NCI-H1436 treated with DMSO at 0.1 percent for 48 hours (cell line): ENCODE data around the gene TIPRL.
"Not testable (repeated sequence)": the region's sequence is repeated elsewhere in the genome, so short reads cannot be mapped to it uniquely, and the experiment has no call there.

ENCODE experiments used
- DNase-seq: peaks from one replicate; lab custom pipeline; 2025; lab: John Stamatoyannopoulos, UW

The TIPRL gene

DNA sequence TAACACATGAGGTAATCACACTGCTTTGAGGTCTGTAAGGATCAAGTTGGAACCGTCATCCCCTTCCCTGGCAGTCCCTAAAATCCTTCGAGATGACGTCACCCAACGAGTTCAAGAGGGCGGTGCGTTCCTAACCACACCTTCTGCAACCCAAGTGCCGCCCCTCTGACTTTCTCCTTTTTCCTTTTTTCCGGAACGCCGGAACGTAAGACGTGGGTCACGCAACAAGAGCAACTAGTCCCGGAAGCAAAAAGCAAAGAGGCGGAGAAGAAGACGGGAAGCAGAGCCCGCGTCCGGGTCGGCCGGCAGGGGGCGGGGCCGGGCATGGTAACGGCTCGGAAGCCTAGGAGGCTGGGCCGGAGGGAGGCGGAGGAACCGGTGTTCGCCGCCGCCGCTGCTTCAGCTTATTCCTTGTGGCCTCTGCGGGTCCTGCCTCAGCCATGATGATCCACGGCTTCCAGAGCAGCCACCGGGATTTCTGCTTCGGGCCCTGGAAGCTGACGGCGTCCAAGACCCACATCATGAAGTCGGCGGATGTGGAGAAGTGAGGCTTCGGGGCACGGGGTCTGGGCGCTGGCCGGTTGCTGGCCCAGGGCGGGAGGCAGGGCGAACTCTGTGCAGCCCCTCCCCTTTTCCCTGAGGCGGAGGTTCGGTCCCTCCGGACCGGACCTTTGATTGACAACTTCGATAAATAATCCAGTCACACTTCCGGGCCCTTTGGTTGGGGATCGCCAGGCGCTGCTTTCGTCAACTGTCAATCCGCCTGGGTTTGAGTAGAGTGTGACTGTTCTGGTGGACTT is at the start of gene TIPRL:
Gene TIPRL (plus strand): TSS at position 325 of the 800 bp plus-strand sequence. CDS start 116 bp downstream, at position 441.
- DNase-seq, result peak; percentile 82

DNA sequence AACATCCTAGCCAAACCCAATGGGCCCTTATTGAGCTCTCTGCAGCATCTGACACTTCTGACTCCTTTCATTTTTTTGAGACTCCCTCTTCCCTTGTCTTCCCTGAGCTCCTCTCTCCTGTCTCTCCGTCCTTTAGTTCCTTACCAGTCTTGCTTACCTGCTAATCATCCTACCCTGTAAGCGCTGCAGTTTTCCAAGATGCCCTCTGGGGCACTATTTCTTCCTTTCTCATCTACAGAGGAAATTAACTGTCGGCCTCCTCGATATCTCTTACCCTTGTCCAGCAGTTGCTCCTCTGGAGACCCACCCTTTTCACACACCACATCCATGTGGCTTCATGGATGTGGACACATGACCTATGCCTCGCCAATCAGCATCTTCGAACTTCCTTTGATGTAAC is 48.8 kb upstream of the TIPRL start:
- no peak for DNase-seq

DNA sequence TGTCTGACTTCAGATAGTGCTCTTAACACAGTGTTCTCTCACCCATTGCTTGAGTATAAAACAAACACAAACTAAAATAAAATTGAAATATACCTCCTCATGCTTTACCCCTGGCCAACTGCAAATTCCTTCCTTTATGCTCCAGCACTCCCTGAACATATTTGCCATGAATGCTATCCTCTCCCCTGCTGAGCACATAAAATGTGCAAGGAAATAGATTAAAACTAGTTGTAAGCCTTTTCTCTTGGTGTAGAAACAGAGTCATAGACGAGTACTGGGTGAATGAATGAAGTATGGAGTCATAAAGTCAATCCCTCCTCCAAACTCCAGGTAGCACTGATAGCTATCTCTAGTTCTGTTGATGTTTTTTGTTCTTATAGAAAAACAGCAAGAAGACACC is 44.6 kb upstream of the TIPRL start:
- no peak for DNase-seq

DNA sequence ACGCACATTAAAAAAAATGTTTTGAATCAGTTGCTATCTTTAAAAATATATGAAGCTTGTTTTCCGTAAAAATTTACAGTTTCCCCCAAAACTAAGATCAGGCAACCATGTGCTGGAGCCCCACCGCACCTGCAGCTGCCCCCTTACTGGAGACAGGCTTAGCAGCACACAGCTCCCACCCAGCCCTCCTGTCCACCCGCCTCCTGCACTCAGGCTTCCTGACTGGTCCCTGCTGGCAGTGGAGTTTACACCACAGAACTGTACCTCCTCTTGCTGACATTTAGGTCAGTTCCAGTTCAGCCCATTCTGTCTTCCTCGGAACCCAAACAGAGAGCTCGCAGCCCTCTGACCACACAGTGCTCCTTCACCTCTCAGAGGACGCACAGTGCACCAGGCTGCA is 44.1 kb upstream of the TIPRL start:
- DNase-seq, result no peak

DNA sequence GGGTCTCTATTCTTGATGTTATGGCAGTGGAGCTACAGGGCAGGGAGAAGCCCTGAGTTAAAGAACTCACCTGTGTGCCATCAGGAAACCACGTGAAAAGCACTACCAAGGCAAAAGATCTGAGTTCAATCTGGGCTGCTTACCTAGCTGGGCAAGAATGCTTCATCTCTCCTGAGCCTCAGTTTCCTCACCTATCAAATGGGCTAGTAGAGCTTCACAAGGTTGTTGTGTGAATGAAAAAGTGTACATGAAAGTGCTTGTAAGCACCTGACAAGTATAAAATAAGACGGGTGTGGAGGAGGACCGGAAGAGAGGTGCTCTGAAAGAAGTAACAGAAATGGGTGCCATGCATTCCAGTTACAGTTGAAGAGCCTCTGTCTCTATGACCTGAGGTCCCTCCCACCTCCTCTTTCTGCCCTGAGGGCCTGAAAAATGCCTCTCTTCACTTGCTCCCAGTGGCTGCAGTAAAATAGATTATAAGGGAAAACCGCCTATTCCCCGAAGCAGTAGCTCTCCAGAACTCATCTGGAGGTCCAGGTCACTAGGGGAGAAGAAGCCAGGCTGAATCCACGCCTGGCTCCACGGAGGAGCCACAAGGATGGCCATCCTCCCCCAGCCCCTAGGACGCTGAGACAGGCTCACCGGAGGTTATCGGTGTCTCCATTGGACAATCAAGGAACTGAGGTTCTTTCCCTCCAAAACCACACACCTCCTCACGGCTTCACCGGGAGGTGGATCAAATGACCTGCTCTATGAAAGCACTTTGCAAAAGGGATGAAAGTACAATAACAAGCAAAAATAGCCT is 43.4 kb upstream of the TIPRL start:
- DNase-seq, result no peak

DNA sequence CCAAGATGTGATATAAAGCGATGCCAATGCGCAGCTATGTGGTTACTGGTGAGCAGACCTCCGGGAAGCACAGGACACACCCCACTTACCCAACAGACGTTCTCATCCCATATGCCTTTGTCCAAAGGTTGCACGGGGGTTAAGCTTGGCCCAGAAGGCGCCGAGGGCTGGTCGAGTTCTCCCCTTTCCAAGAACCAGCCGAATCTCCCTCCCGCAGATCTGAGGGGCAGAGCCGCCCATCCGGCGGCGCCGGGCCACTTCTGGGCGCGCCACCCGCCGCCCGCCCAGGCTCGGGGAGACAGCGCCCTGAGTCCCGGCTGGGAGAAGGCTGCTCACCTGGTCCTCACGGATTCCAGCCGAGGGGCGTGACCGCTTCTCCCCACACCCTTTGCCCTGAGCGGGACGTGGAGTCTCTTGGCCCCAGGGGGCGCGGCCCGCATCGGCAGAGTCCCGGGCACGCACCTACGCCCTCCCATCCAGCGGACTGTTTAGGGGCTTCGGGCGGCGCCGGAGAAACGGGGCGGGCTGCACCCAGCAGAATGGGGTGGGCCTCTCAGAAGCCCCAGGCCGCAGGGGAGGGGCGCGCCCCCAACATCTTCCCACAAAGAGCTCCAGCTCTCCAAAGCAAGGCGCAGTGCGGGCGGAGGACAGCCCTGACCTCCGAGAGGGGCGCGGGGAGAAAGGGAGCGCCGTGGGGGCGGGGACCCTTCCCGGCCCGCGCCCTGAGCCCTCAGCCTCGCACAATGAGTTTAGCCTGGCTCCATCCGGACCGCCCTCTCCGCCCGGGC is 42.6 kb upstream of the TIPRL start:
- DNase-seq, result no peak

DNA sequence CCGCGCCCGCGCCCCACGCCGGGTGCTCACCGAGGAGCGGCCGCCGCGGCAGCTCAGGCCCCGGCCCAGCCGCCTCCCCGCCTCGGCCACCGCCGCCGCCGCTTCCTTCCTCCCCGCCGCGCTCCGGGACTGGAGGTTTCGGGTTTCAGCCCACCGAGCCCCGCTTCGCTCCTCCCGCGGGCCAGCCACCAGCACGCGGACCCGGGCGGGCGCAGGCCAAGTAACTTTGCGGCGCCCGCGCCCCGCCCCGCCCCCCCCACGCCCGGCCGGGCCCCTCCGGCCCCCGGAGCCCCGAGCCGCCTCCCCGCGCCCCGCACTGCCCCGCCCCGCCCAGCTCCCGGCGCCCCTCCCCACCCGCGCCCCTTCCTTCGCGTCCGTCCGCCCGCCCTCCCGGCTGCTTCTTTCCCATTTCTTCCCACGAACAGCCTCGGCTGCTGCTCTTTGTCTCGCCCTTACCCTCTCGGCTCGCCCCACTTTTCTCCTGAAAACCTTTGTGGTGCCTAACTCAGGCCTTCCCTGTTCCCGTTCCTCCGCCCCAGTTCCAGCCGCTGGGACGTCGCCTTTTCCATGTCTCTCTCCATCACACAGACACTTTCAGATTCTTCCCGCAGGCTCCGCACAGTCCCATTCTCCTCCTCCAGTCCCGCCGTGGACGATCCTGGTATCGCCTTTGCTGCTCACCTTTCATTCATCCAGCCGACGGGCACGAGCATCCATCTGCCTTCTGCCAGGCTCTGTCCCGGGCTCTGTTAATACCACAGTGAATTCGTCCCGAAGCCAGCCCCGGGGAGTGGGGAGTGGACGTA is 41.9 kb upstream of the TIPRL start, which contains the start of gene GPR161:
Gene GPR161 (minus strand): TSS at position 222 of the 806 bp plus-strand sequence. CDS start 32,080 bp downstream, outside the sequence.
- no peak for DNase-seq

DNA sequence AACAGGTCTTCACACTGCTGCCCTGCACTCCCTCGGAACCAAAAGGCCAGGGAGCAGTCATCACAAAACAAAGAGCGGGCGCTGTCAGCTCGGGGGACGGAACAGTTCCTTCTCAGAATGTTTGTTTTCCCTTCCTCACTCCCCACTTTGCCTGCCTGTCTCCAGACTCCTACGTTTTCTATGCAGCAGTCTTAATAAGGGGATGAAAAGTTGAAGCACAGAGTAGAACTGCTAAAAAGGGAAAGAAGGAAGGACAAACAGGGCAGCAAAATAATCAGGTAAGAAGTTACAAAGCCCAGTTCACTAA is 41.3 kb upstream of the TIPRL start:
- DNase-seq, result no peak

DNA sequence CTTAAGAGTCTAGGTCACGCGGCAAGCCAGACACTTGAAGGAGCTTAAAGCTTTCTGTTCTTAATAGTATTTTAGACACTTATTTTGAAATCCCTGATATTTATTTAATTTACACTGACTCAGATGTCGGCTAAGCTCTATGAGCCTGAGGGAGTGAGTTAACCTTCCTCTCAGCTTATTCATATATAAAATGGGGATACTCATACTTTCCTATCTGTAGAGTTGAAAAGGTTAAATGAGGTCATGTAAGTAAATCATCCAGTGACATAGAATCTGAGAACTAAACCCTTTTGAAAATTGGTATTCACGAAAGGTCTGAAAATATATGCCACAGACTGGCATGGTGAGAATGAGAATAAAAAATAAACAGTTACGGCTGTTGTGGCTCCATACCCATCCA is 40.6 kb upstream of the TIPRL start:
- DNase-seq, result no peak

DNA sequence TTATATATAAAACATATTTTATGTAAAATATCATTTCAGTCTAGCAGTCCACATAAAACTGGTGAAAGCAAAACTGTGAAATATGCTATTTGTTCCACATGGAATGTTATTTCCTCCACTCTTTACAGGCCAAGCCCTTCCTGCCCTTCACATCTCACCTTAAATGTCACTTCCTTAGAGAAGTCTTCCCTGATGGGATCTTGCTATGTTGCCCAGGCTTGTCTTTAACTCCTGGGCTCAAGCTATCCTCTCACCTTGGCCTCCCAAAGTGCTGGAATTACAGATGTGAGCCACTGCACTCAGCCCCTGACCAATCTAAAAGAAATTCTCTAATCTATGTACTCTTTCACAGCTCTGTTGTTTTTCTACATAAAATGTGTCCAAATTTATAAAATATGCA is 39.7 kb upstream of the TIPRL start:
- DNase-seq, result no peak

DNA sequence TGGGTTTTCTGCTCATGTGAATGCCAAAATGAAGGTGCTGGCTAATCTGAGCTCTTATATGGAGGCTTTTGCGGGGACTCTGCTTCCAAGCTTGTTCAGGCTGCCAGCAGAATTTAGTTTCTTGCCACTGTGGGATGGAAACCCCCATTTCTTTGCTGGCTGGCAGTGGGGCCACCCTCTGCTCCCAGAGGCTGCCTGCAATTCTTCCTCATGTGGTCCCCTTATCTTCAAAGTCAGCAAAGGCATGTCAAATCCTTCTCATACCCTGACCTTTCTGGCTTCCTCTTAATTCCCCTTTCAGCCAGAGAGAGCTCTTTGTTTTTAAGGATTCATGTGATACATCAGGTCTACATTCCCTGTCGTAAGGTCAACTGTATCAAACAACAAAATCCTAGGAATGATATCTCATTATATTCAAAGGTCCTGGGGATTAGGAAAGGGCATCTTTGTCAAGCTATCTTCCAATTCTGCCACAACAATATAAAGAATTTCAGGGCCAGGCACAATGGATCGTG is 36.8 kb upstream of the TIPRL start:
- no peak for DNase-seq

DNA sequence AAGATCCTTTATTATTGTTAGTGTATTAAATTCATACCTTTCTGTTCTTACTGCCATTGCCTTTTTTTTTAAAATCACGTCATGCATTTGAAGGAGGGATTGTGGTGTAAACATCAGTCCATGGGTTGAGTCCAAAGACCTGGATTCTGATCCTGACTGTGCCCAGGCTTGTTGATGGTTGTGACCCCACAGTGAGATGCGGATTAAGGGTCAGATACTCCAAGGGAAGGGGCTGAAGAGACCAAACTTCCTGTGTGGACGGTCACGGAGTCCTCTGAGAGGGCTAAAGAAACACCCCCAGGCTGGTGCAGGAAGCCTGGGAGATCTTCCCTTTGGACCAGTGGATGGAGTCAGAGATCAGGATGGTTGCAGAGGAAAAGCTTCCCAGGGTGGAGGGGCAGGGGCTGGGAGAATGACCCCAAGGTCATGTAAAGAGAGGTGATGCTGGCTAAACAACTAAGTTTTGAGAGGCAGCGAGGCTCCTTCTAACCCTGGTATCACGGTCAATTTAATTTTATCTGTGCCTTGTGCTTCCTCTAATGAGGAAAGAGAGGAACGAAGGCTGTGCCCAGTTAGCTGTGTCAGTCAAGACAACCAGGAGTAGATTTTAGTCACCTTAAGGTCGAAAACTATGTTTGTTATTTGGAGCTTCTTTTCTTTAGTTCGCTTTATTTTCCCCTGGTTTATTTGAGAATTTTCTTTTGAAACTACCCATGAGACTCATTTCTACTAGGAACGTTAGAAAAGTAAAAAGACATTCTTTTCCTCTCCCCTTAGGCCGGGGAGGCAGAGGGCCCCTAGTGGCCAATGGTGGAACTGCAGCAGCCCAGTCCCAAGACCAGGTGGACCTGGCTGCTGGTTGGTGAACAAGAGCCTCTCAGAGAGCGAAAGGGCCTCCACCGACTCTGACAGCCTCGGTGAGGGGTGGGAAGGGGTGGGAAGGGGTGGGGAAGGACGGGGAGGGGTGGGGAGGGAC is 33.3 kb upstream of the TIPRL start:
- peak; percentile 20 for DNase-seq

DNA sequence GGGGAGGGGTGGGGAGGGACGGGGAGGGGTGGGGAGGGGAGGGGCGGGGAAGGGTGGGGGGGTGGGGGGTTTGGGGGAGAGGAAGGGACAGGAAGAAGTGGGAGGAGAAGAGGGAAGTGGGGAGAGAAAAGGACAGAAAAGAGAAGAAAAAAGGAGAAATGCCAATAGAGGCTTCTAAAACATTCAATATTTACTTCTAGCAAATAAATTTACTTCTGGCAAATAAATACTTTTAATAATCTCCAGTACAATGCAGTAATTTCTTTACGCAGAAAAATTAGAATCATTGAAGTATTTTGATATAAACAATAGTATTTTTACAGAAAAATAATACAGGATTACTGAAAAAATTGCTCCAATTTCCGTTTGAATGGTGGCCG is 32.6 kb upstream of the TIPRL start:
- DNase-seq, result no peak

DNA sequence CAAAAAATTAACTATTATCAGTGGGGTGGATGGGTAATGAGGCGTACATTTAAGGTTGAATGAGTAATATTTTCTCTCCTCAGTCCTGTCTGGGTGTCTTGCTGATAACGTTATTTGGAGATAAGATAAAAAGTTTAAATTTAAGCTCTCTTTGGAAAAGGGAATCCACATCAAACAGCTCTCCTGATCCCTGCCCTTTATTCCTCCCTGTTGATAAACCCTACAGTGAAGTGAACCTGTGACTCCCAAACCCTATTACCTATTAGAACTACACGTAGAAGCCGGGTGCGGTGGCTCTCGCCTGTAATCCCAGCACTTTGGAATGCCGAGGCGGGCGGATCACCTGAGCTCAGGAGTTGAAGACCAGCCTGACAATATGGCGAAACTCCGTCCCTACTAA is 32.1 kb upstream of the TIPRL start:
- DNase-seq, result no peak

DNA sequence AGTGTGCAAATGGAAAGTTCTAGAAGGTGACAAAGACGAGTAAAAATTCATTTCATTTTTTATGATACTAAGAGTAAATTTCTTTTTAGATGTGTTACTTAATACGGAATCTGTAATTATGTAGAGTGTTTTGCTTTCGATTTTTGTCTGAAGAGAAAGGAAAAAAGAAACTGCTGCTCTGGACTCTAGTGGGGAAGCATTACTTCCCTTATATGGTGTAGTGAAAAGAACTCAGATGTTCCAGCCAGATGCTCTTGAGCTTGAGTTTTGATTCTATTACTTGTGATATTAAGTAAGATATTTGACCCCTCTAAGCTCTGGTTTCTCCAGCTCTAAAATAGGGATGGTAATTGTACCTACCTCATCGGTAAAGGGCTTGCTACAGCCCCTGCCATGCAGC is 29.8 kb upstream of the TIPRL start:
- no peak for DNase-seq

DNA sequence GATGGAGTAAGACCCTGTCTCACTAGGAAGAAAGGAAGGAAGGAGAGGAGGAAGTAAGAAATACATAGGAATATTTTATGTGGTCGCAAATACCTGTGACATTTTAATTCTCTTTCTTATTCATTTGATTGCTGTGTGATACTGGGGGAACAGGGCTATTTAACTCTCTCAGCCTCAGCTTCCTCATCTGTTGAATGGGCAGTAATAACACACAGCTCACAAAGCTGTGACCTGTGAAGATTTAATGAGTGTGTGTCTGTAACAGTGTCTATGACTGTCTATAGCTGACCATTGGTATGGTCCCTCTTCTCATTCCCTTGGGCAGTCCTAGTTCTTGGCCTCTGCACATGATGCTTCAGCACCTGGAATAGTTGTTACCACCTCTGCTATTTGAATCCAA is 28.5 kb upstream of the TIPRL start:
- no peak for DNase-seq

DNA sequence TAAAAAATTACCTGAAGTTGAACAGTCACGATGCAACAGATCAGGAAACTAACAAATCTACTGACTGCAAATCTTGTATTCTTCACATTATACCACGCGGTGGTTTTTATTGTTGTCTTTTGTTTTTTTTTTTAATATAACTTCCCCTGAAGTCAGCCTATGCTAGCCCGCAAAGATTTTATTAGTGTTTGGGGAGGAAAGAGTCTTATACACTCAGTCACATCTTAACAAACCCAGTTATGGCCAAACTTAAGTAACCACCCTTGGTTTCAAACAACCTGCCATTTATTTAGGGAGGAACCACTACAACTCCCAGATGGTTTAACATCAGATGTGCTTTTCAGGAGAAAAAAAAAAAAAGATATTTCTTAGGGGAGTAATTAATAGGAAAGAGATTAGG is 26.8 kb upstream of the TIPRL start:
- no peak for DNase-seq

DNA sequence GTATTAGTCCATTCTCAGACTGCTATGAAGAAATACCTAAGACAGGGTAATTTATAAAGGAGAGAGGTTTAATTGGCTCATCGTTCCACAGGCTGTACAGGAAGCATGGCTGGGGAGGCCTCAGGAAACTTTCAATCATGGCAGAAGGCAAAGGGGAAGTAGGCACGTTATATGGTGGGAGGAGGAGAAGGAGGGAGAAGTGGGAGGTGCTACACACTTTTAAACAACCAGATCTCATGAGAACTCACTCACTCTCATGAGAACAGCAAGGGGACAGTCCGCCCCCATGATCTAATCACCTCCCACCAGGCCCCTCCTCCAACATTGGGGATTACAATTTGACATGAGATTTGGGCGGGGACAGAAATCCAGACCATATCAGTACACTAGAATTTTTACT is 24.1 kb upstream of the TIPRL start:
- not testable (repeated sequence) for DNase-seq

DNA sequence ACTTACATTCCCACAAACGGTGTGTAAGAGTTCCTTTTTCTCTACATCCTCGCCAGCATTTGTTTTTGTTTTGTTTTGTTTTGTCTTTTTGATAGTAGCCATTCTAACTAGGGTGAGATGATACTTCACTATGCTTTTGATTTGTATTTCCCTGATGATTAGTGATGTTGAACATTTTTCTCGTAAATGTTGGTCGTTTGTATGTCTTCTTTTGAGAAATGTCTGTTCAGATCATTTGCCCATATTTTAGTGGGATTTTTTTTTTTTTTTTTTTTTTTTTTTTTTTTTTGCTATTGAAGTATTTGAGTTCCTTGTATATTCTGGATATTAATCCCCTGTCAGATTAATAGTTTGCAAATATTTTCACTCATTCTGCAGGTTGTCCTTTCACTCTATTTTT is 22.9 kb upstream of the TIPRL start:
- no peak for DNase-seq

DNA sequence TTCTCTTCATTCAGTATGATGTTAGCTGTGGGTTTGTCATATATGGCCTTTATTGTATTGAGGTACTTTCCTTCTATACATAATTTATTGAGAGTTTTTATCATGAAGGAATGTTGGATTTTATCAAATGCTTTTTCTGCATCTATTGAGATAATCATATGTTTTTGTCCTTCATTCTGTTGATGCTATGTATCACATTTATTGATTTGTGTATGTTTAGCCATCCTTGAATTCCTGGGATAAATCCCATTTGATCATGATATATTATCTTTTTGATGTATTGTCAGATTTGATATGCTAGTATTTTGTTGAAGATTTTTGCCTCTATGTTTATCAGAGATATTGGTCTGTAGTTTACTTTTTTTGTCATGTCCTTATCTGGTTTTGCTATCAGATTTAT is 21.1 kb upstream of the TIPRL start:
- DNase-seq, result no peak
